Measurements from ENCODE around the gene ASXL1.

DNA sequence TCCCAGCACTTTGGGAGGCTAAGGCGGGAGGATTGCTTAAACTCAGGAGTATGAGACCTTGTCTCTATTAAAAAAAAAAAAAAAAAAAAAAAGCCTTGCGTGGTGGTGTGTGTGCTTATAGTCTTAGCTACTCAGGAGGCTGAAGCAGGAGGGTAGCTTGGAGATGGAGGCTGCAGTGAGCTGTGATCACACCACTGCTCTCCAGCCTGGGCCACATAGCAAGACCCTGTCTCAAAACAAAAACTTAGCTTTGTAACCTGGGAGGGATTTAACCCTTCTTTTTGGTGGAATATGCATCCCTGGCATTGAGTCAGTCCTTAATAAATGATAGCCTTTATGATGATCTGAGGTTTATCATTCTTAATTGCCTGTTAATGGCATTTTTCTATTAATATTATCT is 12.8 kb downstream of the ASXL1 start:
- TF ChIP-seq SIN3B (IDR thresholded peaks at IDR 0.05; ENCODE audit: low read depth) (no peak), GTF2F1 (IDR thresholded peaks at IDR 0.05; ENCODE audit: low read depth, low read length) (no peak), ILF3 (IDR thresholded peaks at IDR 0.05; ENCODE audit: borderline replicate concordance) (no peak), NR2F6 (CRISPR knock-in tag; IDR thresholded peaks at IDR 0.05) (no peak), ZNF354B (CRISPR knock-in tag; IDR thresholded peaks at IDR 0.05) (no peak)
- TF ChIP-seq, protein P1, sequence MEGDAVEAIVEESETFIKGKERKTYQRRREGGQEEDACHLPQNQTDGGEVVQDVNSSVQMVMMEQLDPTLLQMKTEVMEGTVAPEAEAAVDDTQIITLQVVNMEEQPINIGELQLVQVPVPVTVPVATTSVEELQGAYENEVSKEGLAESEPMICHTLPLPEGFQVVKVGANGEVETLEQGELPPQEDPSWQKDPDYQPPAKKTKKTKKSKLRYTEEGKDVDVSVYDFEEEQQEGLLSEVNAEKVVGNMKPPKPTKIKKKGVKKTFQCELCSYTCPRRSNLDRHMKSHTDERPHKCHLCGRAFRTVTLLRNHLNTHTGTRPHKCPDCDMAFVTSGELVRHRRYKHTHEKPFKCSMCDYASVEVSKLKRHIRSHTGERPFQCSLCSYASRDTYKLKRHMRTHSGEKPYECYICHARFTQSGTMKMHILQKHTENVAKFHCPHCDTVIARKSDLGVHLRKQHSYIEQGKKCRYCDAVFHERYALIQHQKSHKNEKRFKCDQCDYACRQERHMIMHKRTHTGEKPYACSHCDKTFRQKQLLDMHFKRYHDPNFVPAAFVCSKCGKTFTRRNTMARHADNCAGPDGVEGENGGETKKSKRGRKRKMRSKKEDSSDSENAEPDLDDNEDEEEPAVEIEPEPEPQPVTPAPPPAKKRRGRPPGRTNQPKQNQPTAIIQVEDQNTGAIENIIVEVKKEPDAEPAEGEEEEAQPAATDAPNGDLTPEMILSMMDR (IDR thresholded peaks at IDR 0.05 in 2 of 3, conservative IDR thresholded peaks at IDR 0.05 in 1 of 3; ENCODE audit: insufficient read depth in 2 of 3, low read depth in 1 of 3, low read length in 3 of 3): no peak
